Effector CD4-positive, alpha-beta T cell (primary cell): ENCODE measurements around the gene ZMIZ1.
"Not testable (repeated sequence)": the region's sequence is repeated elsewhere in the genome, so short reads cannot be mapped to it uniquely, and the experiment has no call there.

Experiments
- DNase-seq: peaks from one replicate; pipeline ENCODE4 v3.0.0-alpha.2; 2020

ZMIZ1 gene

GRCh38 chr10:79034271-79034876, 34.4 kb upstream of the ZMIZ1 start:
- no peak for DNase-seq

GRCh38 chr10:79036416-79036815, 32.4 kb upstream of the ZMIZ1 start:
- DNase-seq: not testable (repeated sequence)

- DNase-seq: no peak
Observed at GRCh38 chr10:79038104-79038840, 30.5 kb upstream of the ZMIZ1 start.

DNA sequence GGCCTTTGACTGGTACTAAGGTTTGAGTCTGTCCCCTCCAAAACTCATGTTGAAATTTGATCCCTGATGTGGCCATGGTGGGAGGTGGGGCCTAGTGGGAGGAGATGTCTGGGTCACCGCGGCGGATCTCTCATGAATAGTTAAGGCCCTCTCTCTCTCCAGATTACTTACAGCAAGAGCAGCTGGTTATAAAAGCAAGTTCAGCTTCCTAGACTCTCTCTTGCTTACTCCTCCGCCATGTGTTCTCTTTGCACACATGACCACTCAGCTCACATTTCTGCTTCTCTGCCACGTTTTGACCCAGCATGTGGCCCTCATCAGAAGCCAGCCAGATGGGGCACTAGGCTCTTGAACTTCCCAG, 29.9 kb upstream of the ZMIZ1 start:
- no peak for DNase-seq

- DNase-seq: no peak
Observed at GRCh38 chr10:79042639-79043411, 25.9 kb upstream of the ZMIZ1 start.

- DNase-seq: no peak
Observed at GRCh38 chr10:79044036-79044632, 24.6 kb upstream of the ZMIZ1 start.

DNA sequence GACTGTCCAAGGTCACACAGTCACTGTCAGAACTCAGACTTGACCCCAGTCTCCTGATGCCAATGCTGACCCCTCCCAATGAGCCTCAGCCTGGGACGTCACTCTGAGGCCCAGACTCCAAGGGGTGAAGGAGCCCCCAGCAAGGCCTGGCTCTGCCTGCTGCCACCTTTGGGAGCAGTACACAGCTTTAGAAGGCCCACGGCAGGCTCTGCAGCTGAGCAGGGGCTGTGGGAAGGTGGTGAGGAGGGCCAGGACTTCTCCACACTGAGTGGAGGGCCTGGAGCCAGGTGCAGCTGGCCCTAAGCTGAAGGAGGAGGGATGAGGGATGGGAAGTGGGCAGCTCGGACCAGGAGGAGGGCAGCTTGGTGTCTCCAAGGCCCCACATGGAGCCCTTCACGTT, 23.9 kb upstream of the ZMIZ1 start:
- DNase-seq: no peak

DNA sequence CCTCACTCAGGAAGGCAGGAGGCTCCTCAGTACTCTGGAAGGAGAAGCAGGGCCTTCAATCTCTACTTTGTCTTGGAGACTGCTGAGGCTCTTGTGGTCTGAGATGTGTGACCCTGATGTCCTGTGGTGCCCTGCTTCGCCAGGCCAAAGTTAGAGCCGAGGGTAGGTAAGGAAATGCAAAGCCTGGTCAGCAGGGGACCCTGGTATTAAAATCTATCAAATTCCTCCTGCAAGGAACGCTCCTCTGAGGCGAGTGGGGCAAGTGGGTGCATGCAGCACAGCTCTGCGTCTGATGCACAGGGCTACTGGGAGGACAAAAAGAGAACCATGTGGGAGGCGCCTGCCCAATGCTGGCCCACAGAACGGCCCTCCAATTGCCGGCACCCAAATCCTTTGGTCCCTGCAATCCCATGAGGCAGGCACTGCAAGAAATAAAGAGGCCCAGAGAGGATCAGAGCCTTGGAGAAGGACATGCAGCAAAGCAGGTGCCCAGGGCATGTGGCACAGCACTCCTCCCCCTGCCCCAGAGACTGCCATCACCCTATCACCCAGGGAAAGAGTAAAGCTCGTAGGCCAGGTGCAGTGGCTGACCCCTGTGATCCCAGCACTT, 23.1 kb upstream of the ZMIZ1 start:
- no peak for DNase-seq

DNA sequence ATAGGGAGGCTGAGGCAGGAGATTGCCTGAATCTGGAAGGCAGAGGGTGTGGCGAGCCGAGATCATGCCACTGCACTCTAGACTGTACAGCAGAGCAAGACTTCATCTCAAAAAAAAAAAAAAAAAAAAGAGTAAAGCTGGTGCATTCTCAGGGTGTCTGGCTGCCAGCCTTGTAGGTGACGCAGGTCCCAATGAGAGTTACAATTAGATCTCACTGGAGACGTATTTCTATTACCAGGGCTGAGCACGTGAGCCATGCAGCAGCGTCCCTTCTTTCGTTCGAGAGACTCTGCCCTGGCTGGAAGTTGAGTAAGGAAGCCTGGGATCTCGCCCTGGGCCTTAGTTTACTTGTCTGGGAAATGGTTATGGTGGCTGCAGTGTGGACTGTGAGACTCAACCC, 22.4 kb upstream of the ZMIZ1 start:
- no peak for DNase-seq

GRCh38 chr10:79046741-79047583, 21.8 kb upstream of the ZMIZ1 start:
- no peak for DNase-seq

DNA sequence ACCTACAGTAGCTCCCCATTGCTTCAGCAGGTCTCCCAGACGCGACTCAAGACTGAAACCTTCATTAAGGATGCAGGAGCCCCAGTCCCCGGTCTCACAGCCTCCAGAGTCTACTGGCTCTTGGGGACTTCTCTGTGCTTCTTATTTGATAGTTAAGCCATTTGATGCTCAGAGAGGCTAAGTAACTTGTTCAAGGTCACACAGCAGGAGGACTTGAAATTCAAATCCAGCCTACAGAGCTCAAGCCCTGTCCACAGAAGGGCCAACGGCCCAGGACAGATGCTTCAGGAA, 21.2 kb upstream of the ZMIZ1 start:
- no peak for DNase-seq

DNA sequence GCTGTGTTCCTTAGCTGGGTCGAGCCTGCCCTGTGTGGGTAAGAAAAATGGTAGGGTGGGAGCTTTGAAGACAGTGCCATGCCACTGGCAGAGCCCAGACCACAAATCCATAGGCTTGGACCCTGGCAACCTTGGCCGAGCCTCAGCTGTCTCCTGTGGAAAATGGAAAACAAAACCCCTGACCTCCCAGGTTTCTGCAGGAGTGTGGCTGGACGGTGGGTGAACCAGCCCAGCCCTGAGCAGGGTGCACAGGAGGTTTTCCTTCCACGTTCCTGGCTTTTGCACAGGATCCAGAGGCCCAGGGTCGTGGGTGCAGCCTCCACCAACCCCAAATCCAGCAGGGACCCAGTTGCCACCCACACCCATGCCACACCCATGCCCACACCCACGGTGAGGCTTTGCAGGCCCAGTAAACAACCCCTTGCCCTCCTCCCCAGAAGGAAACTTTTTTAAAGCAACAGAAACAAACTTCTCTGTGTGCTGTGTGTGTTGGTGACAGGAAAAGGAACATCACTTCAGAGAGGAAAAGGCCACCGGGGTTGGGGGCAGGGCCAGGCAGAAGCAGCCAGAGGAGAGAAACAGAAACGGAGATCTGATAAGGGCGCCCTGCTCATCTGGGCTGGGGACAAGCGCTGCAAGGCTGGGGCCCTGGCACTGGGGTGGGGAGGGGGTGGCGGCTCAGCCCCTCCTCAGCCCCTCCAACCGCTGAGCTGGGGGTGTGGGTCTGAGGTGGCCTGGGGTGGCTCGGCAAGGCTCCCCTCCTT, 20.7 kb upstream of the ZMIZ1 start:
- peak; percentile 17 for DNase-seq

- no peak for DNase-seq
Observed at GRCh38 chr10:79048639-79049550, 19.9 kb upstream of the ZMIZ1 start.

DNA sequence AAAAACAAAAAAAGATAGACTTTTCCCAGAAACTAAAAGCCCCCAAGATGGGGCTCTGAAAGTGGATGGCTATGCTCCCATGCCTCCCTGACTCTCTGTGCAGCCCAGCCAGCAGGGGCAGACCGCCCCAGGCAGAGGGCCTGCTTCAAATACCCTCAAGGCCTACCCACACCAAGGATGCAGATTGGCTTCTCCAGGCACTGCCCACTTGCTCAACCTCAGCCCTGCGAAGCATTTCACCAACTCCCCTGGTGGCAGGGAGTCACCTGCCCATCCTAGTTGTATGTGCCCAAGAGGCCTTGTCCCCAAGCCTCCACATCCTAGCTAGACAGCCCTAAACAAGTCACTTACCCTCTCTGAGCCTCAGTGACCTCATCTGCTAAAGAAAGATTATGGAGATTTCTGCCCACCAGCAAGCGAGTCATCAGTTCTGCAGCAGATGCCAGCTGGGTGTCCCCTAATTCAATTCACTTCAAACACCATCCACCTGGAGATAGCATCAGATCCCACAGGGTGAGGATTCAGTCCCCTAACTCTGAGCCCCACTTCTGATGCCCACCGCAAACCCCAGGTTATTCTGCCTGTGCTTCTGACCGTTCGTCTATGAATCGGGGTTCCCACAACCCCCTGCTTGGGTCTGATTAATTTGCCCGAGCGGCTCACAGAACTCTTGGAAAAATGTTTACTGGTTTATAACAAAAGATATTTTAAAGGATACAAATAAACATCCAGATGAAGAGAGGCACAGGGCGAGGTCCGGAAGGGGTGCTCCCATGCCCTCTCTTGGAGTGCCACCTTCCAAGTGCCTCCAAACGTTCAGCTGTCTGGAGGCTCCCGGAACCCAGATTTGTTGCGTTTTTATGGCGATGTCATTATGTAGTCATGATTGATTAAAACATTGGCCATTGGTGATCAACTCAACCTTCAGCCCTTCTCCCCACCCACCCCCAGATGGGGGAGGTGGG, 18.6 kb upstream of the ZMIZ1 start:
- no peak for DNase-seq

GRCh38 chr10:79050896-79051555, 17.7 kb upstream of the ZMIZ1 start:
- DNase-seq: no peak

GRCh38 chr10:79051766-79052165, 17.0 kb upstream of the ZMIZ1 start:
- no peak for DNase-seq

- no peak for DNase-seq
Observed at GRCh38 chr10:79052291-79053080, 16.3 kb upstream of the ZMIZ1 start.

DNA sequence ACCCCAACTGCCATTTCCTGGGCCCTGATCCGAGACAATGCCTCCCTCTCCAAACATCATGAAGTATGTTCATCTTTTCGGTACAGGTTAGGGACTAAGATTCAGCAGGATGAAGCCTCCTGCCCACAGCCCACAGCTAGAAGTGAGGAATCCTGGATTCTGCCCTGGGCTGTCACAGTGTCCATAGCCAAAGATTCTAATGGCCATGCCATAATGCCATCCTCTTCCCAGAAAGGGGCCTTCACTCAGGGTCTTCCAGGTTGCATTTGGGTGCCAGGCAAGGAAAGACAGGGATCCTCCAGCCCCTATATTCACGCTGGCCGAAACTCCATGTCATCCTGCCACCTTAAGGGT, 15.7 kb upstream of the ZMIZ1 start:
- no peak for DNase-seq
